Measurements from ENCODE around the gene DCC. TPM values are rescaled to one million over a fixed set of nuclear protein-coding genes. Genes with fewer than 3 reads are reported as not detected.

DCC gene
- total RNA-seq, 1 donor from 2014 or later, result 1.0 TPM

DNA sequence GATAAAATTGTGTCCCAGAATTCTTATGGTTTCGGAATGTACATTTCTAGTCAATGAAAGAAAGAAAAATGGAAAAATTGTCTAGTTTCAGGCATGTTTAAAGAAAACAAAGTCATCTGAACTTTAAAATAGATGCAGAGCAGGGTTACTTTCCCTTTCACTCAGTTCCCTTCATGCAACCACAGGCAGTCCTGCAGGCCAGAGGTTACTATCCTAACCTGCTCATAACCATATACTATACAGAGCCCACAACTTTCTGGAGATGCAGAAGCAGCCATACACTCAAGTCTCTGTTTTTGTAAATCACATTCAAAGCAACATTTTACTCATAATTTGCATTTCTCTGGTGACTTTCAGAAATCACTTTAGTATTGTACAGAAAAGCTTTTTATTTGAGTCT, 1194.2 kb downstream of the DCC start:
- no peaks in the 10 kb centered on the region for H3K9me3 Mint-ChIP-seq
- H3K36me3 Mint-ChIP-seq, result no peaks in the 10 kb centered on the region
- peaks cover 3% of the 10 kb centered on the region for H3K4me1 Mint-ChIP-seq
- no peaks in the 10 kb centered on the region for H3K27me3 Mint-ChIP-seq (ENCODE audit: low read depth)
- TF ChIP-seq, protein P1, sequence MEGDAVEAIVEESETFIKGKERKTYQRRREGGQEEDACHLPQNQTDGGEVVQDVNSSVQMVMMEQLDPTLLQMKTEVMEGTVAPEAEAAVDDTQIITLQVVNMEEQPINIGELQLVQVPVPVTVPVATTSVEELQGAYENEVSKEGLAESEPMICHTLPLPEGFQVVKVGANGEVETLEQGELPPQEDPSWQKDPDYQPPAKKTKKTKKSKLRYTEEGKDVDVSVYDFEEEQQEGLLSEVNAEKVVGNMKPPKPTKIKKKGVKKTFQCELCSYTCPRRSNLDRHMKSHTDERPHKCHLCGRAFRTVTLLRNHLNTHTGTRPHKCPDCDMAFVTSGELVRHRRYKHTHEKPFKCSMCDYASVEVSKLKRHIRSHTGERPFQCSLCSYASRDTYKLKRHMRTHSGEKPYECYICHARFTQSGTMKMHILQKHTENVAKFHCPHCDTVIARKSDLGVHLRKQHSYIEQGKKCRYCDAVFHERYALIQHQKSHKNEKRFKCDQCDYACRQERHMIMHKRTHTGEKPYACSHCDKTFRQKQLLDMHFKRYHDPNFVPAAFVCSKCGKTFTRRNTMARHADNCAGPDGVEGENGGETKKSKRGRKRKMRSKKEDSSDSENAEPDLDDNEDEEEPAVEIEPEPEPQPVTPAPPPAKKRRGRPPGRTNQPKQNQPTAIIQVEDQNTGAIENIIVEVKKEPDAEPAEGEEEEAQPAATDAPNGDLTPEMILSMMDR (IDR thresholded peaks at IDR 0.05; ENCODE audit: unreplicated experiment), result no peak
- DNase-seq (ENCODE audit: low spot score in 2 of 2, unreplicated experiment in 2 of 2), result no peak
- no peak overlapping the region for H3K27ac Mint-ChIP-seq
- no peak overlapping the region for H3K4me3 Mint-ChIP-seq

DNA sequence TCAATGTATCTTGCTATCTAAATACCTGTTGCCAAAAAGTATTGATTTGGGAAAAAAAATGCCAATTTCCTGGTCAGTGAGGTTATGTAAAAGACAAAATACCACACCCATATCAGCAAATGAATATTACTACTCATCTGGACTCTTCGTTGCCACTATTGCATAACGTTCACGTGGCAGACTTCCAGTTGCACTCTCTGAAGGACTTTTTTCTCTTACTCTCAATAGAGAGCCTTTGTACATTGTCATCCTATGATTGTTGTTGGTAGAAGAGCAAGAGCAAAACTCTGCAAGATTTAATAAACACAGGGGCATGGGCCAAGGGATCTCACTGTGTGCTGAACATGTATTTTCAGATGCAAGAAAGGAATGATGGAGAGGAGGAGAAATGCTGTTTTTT, 1194.7 kb downstream of the DCC start:
- H3K27me3 Mint-ChIP-seq (ENCODE audit: low read depth), result no peaks in the 10 kb centered on the region
- no peak overlapping the region for H3K27ac Mint-ChIP-seq
- no peaks in the 10 kb centered on the region for H3K4me1 Mint-ChIP-seq
- no peaks in the 10 kb centered on the region for H3K9me3 Mint-ChIP-seq
- TF ChIP-seq, protein P1 (IDR thresholded peaks at IDR 0.05; ENCODE audit: unreplicated experiment), result no peak
- H3K36me3 Mint-ChIP-seq, result no peaks in the 10 kb centered on the region
- no peak for DNase-seq (ENCODE audit: low spot score in 2 of 2, unreplicated experiment in 2 of 2)
- H3K4me3 Mint-ChIP-seq, result no peak overlapping the region

DNA sequence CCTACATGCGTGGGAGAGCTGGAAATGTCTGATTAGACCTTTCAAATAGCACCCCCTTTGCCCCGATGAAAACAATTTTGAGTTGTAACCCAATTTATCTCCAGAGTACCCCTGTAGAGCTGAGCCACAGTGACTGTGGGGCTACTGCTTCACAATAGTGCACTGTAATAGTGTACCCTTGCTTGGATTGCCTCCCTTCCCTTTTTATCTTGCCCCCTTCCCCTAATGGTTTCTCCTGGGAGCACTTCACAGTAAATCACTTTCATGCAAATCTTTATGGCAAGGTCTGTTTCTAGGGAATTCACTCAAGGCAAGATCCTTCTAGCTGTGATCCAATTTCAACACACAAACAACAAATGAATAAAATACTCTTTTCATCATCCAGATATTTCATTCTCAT, 1196.9 kb downstream of the DCC start:
- Mint-ChIP-seq H3K27me3 (ENCODE audit: low read depth) (no peaks in the 10 kb centered on the region), H3K27ac (no peak overlapping the region), H3K4me3 (no peak overlapping the region), H3K9me3 (no peaks in the 10 kb centered on the region), H3K4me1 (no peaks in the 10 kb centered on the region), H3K36me3 (no peaks in the 10 kb centered on the region)
- TF ChIP-seq, protein P1 (IDR thresholded peaks at IDR 0.05; ENCODE audit: unreplicated experiment), result no peak
- DNase-seq (ENCODE audit: low spot score in 2 of 2, unreplicated experiment in 2 of 2), result no peak

DNA sequence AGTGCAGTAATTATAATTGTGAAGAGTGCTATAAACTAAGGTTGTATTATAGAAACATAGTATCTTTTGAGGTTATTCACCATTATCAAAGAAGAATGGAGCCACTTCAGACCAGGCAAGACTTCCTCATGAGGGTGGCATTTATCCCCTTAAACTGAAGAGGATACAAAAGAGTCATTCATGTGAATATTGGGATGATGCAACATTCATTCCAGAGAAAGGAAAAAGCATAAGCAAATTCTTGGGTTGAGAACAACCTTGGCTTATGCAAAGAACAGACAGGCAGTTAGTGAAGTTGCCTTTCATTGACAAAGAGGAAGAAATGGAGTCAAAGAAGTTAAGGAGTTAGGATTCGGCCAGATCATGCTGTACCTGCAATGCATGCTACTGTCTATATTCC, 1201.9 kb downstream of the DCC start:
- H3K27me3 Mint-ChIP-seq (ENCODE audit: low read depth), result no peaks in the 10 kb centered on the region
- DNase-seq (ENCODE audit: low spot score in 2 of 2, unreplicated experiment in 2 of 2), result no peak
- H3K9me3 Mint-ChIP-seq, result no peaks in the 10 kb centered on the region
- no peak overlapping the region for H3K27ac Mint-ChIP-seq
- H3K4me3 Mint-ChIP-seq, result no peak overlapping the region
- TF ChIP-seq, protein P1 (IDR thresholded peaks at IDR 0.05; ENCODE audit: unreplicated experiment), result no peak
- no peaks in the 10 kb centered on the region for H3K4me1 Mint-ChIP-seq
- no peaks in the 10 kb centered on the region for H3K36me3 Mint-ChIP-seq

DNA sequence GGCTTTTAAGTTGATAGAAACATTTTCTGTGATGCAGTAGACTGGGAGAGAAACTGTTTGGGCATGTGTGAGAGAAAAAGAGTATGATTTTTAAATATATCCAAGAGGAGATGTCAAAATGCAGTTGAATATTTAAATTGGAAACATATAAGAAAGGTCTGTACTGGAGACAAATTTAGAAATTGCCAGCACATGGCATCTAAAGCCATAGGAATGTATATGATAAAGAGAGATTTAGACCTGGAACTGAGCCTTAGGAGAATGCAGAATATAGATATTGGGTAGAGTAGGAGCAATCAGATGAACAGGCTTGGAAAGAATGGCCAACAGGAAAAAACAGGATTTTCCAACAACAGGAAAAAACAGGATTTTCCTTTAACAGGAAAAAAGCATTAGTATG, 1203.7 kb downstream of the DCC start:
- H3K27me3 Mint-ChIP-seq (ENCODE audit: low read depth), result no peaks in the 10 kb centered on the region
- no peak overlapping the region for H3K4me3 Mint-ChIP-seq
- H3K9me3 Mint-ChIP-seq, result no peaks in the 10 kb centered on the region
- TF ChIP-seq, protein P1 (IDR thresholded peaks at IDR 0.05; ENCODE audit: unreplicated experiment), result no peak
- H3K4me1 Mint-ChIP-seq, result no peaks in the 10 kb centered on the region
- no peak for DNase-seq (ENCODE audit: low spot score in 2 of 2, unreplicated experiment in 2 of 2)
- H3K27ac Mint-ChIP-seq, result no peak overlapping the region
- no peaks in the 10 kb centered on the region for H3K36me3 Mint-ChIP-seq

DNA sequence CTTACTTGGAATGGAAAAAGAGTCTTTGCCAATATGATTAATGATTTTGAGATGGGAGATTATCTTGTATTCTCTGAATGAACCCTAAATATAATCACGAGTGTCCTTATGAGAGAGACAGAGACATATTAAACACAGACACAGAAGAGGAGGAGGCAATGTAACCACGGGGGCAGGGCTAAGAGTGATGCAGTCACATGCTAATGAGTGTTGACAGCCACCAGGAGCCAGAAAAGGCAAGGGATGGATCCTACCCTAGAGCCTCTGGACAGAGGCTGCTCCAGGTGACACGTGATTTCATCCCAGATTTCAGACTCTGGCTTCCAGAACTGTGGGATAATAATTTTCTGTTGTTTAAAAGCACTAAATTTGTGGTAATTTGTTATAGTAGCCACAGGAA, 1204.9 kb downstream of the DCC start:
- Mint-ChIP-seq H3K4me1 (no peaks in the 10 kb centered on the region), H3K36me3 (no peaks in the 10 kb centered on the region), H3K27me3 (ENCODE audit: low read depth) (no peaks in the 10 kb centered on the region), H3K4me3 (no peak overlapping the region), H3K27ac (no peak overlapping the region), H3K9me3 (peaks cover under 1% of the 10 kb centered on the region)
- TF ChIP-seq, protein P1 (IDR thresholded peaks at IDR 0.05; ENCODE audit: unreplicated experiment), result no peak
- DNase-seq (ENCODE audit: low spot score in 2 of 2, unreplicated experiment in 2 of 2), result no peak
